Amygdala (tissue), 56 donors: ENCODE data around the gene PTPRN2.

Experiments used
- DNase-seq, 56 donors: peaks; one replicate each; lab custom pipeline; 2025; lab: John Stamatoyannopoulos, UW

PTPRN2 gene

GRCh38 chr7:158450476-158451124, 137.0 kb downstream of the PTPRN2 start:
- no peak for DNase-seq

- no peak for DNase-seq
Measured at GRCh38 chr7:158449942-158450341, 137.7 kb downstream of the PTPRN2 start.

DNA sequence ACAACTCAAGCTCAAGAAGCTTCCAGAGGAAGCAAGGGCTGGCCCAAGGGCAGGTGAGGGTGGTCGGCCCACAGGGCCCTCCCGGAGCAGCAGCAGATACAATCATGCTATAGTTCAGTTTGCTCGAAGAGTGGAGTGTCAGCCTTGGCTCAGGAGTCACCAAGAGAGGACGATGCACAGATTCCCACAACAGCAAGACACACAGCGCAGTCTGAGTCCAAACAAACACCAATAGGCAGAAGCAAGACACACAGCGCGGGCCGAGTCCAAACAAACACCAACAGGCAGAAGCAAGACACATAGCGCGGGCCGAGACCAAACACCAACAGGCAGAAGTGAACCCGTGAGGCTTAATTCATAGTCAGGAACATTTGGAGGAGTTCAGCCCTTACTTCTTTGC, 138.4 kb downstream of the PTPRN2 start:
- no peak for DNase-seq

GRCh38 chr7:158448430-158449100, 139.1 kb downstream of the PTPRN2 start:
- DNase-seq: no peak

- DNase-seq: no peak
Measured at GRCh38 chr7:158447506-158448171, 140.0 kb downstream of the PTPRN2 start.

GRCh38 chr7:158447151-158447505, 140.5 kb downstream of the PTPRN2 start:
- DNase-seq: peak in 1 of 56 donors; percentile 15

DNA sequence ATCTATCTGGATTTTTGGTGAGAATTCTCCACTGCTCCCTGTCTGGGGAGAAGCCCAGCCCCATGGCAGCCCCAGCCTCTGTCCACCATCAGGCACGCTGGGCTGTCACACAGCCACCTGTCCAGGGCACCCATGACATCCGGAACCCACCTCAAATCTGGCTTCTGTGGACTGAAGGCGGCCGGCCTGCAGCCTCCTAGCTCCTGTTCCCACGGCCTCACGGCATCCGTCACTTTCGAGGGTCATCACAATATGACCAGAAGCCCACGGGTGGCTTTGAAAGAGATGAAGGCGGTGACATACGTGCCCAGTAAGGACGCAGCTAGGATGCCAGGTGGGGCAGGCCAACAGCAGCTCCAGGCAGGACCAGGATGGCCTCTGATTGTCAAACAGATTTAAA, 140.9 kb downstream of the PTPRN2 start:
- no peak for DNase-seq

GRCh38 chr7:158446281-158446680, 141.3 kb downstream of the PTPRN2 start:
- no peak for DNase-seq

DNA sequence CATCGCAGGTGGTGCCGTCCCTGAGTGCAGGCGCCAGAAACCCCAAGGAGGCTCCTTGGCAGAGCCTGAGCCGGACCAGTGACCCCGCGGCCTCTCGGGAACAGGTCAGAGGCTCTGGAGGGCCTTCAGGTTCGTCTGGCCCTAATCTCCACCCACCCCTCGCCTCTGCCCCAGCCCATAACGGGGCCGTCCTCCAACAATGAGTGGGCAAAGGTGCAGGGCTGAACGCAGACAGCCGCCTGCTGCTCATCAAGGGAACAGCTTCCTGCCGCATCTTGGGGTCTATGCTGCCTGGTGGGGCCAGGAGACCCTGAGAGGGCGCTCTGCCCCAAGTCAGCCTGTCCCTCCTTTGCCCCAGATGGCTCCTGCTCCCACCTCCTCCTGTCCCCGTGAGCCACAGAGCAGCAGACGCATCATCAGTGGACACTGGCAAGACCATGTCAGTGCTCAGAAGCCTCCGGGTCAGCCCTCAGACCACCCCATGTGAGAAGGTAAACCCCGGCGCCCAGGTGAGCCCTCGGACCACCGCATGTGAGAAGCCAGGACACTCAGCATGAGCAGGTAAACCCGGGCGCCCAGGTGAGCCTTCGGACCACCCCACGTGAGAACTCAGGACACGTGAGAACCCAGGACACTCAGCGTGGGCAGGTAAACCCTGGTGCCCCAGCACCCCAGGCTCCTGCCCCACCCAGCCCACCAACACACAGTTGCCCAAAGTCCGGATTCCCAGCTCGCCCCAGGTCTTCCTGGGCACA, 142.0 kb downstream of the PTPRN2 start:
- DNase-seq: no peak

GRCh38 chr7:158444501-158445420, 142.9 kb downstream of the PTPRN2 start:
- no peak for DNase-seq

DNA sequence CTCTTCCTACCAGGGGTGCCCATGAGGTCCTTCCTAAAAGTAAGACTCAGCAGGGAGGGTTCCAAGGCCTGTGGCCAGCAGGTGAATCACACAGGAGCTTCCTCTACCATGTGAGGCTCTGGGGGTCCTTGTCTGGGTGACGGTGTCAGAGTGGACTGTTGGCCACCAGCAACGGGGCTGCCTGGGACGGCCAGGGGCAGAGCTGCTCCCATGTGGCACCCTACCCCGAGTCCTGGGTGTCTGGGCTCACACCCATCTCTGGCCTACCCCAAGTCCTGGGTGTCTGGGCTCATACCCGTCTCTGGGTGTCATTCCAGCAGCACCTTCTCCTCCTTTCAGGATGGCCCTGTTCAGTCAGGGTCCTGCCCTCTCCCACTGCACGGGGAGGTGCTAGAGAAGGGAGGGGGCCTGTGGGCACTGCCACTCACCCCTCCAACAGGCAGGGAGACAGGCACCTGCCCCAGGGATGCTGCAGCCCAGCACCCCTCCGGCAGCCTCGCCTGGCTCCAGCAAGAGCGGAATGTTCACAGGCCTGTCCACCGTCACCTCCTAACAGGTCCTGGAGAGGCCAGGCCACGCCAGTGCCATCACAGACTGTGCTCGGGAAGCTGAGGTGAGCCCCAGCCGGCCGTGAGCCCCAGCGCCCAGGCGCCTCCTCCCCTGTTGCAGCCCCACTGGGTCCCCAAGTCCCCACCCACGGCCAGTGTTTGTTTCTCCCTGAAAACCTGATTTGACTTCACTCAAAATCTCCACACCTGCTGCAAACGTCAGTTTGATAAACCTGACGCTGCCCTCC, 143.7 kb downstream of the PTPRN2 start:
- no peak for DNase-seq

- no peak for DNase-seq
Measured at GRCh38 chr7:158443014-158443687, 144.5 kb downstream of the PTPRN2 start.

DNA sequence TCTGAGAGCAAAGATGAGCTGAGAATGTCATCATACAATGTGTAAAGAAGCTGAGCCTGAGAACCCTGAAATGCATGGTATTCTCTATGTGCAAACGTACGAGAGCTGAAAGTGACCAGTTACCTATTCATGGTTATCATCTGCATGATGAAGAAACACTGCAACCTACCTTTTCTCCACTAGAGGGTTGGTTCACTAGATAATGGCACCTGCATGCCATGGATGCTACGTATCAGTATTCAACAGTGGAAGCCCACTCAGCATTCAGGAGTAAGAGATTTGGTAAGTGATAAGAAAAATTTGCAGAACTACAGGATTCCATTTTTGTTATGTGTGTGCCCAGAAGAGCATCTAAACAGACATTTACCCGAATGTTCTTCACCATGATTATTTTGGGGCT, 145.4 kb downstream of the PTPRN2 start:
- DNase-seq: no peak

- DNase-seq: no peak
Measured at GRCh38 chr7:158439035-158439434, 148.6 kb downstream of the PTPRN2 start.

GRCh38 chr7:158432369-158433341, 155.0 kb downstream of the PTPRN2 start:
- no peak for DNase-seq

DNA sequence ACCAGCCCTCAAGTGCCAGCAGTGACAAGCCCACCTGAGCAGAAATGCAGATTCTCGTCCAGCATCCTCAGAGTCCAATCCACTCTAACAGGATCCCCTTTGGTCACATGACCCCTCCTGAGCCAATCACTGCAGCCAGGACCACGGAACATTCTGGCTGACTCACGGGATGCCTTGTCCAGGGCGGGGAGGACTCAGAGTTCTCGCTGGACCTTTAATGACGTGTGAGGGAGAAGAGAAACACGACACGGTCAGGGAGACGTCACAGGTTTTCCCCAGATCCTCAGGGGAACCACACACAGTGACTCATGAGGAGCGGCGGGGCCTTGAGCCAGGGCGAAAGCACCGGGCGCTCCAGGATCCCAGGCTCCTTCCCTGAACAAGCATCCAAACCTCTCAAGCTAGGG, 155.7 kb downstream of the PTPRN2 start:
- DNase-seq: no peak
